GM21390 (cell line): ENCODE data around the gene ACAT2.
"Not testable (repeated sequence)": the region's sequence is repeated elsewhere in the genome, so short reads cannot be mapped to it uniquely, and the experiment has no call there.

ENCODE experiments used
- ATAC-seq: cut with Tn5 transposase; IDR thresholded peaks from one replicate; pipeline ENCODE4 v1.9.1; 2021; ENCODE audit not compliant: unreplicated experiment

ACAT2 gene

DNA sequence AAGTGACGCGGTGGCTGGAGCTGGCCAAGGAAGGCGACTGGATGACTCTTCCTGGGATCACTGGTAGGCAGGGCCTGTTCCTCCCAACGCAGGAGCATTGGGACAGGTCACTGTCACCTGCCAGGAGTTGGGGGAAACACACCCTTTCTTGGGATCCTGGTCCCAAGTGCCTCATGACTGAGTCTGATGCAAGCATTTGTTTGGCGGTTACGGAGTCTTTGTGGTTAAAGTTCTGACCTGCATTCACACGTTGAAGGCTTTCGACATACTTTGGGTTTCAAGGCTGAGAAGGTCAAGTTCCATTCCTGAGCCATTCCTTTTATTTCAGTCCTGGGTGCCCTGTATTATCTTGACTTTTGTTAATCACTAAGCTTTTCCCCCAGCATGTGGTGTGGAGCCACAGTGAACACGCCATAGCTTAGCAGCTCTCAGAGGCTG is 44.2 kb downstream of the ACAT2 start:
- ATAC-seq, result no peak

DNA sequence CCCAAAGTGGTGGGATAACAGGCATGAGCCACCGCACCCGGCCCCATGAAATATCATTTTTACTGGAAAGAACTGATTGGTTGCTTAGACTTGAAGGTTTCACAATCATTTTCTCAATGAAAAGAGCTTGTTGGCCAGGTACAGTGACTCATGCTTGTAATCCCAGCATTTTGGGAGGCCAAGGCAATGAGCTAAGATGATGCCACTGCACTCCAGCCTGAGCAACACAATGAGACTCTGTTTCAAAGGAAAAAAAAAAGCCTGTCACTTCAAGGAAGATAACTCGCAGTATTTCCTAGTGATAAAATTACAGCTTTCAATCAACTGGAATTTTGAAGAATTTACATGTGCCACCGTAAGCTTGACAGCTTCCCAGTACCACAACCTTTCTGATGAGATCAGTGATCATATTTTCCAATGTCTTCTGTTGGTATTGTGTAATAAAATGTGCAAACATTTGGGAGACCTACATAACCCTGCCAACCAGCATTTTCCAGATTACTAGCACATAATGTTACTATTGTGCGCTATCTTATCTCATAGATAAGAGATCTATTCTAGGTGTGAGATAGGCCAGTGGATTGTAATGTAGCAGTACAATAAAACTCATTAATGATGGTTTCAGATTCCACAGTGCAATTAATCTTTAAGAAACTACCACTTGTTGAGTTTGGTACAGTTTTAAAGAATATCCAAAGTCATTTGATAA is 45.5 kb downstream of the ACAT2 start:
- ATAC-seq, result no peak

DNA sequence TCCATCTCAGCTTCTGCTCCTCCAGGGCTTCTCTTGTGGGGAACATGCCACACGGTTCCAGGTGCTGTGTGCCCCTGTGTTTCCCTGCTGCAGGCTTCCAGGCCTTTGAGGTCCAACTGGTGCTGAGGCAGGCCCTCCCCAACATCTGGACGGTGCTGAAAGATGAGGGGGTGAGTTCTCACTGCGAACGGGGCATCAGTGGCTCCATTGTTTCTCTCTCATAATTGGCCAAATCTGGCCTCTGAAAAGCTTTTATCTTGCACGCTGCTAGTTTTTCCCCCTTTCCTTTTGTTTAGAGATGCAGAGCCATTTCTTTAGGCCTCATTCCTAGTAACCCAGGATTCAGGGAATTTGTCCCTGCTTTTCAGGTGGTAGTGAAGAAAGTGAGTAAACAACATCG is 46.8 kb downstream of the ACAT2 start:
- ATAC-seq, result no peak

- peak; percentile 66 for ATAC-seq
These were observed 47.3 kb downstream of the ACAT2 start for GRCh38 chr6:159809149-159809548.

GRCh38 chr6:159813781-159814180 is 51.9 kb downstream of the ACAT2 start:
- ATAC-seq, result no peak

- ATAC-seq, result no peak
These were observed 53.6 kb downstream of the ACAT2 start for GRCh38 chr6:159815410-159815809.

- not testable (repeated sequence) for ATAC-seq
These were observed 54.9 kb downstream of the ACAT2 start for GRCh38 chr6:159816775-159817174.

DNA sequence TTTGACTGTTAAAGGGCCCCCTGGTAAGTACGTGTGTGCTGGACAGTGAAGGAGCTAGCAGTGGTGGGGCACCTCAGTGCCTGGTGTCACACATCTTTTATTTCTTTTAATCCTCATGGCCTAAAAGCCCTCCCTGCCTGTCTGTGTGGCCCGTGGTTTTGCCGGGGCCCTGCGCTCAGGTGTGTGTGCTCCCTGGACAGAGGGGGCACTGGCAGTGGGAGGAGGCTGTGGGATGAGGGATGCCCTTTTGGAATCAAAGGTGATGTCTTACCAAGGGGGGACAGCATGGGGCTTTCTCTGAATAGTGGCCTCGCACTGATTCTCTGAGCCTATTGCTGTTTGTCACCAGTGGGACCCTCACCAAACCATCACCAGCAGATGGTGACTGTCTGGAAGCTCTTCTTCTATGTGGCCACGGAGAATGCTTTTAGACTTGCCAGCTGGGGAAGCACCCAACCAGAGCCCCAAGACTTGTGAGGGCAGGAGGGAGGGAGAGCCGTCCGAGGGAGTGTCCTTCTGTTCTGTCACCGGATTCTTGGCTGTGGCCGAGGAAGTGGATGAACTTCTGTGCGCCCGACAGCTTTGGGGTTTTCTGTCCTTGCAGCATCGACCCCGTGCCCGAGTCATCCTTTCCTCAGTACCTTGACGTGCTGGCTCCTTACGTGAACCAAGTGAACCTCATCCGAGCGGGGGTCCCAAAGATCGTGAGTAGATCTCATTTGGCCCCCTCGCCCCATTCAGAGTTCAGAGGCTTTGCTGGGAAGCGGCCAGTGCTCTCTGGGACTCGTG is 56.3 kb downstream of the ACAT2 start:
- ATAC-seq, result no peak

- ATAC-seq, result no peak
These were observed 57.3 kb downstream of the ACAT2 start for GRCh38 chr6:159819098-159819497.

- no peak for ATAC-seq
These were observed 58.2 kb downstream of the ACAT2 start for GRCh38 chr6:159819932-159820640.

GRCh38 chr6:159821122-159821521 is 59.3 kb downstream of the ACAT2 start:
- ATAC-seq, result no peak

DNA sequence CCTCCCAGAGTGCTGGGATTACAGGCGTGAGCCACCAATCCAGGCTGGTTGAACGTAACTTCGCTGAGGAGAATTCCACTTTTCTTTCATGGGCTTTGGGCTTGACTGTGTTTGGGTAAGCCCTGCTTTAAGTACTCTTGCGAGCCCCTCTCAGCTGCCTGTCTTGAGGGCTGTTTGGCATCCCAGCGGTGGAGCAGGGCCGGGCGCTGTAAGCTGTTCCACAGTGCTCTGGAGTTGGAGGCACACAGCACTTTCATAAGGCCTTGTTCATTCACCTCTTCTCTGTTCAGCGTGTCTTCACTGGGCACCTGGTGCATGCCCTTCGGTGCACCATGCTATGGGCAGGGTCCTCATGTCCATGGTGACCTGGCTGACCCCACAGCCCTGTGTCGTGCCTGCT is 59.9 kb downstream of the ACAT2 start:
- ATAC-seq, result no peak

DNA sequence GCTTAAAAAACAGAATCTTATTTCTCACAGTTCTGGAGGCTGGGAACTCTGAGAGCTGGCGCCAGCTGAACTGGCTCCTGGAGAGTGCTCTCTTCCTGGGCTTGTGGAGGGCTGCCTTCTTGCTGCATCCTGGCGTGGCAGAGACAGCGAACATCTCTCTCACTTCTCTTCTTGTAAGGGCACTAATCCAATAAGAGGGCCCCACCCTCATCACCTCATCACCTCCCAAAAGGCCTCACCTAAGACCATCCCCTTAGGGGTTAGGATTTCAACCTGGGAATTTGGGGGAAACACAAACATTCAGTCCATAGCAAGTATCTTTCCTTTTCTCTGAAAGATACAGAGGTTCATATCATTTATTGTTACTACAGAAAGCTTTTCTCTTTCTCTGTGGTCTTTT is 62.1 kb downstream of the ACAT2 start:
- no peak for ATAC-seq

- ATAC-seq, result not testable (repeated sequence)
These were observed 62.8 kb downstream of the ACAT2 start for GRCh38 chr6:159824690-159825089.

GRCh38 chr6:159826004-159826403 is 64.2 kb downstream of the ACAT2 start:
- no peak for ATAC-seq

- no peak for ATAC-seq
These were observed 65.3 kb downstream of the ACAT2 start for GRCh38 chr6:159826968-159827647.

DNA sequence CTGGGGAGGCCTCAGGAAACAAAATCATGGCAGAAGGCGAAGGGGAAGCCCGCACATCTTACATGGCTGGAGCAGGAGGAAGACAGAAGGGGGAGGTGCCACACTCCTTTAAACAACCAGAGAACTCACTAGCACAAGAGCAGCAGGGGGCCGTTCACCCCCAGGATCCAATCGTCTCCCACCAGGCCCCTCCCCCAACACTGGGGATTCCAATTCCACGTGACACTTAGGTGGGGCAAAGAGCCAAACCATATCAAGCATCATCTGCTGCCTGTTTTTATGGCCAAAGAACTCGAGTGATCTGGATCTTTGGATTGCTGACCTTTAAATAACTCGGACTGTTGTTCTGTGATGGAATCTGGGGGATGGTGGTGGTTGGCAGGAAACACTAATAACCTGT is 66.2 kb downstream of the ACAT2 start:
- ATAC-seq, result no peak
